Esophagus muscularis mucosa (tissue), 4 donors: ENCODE data around the gene CIT. TPM values are rescaled to one million over a fixed set of nuclear protein-coding genes. Genes with fewer than 3 reads are reported as not detected.

Source experiments
- DNase-seq: peaks from one replicate; pipeline ENCODE4 v3.0.0-alpha.2; 2017; ENCODE audit errors: extremely low spot score
- H3K27ac ChIP-seq, 4 donors: fragments of 200-600 bp; sonication (generic); replicated peaks in 1 of 4; 1 replicate in 3 of 4; 2 replicates in 1 of 4; pipeline ENCODE4 v1.5.1; 2016 to 2019; ENCODE audit warnings: mild to moderate bottlenecking in 1 of 4
- H3K27me3 ChIP-seq, 4 donors: fragments of 200-600 bp; sonication (generic); one replicate each; pipeline versions ENCODE4 v1.5.1 to v1.6.0; 2016 to 2019
- H3K36me3 ChIP-seq, 4 donors: fragments of 200-600 bp; sonication (generic); one replicate each; pipeline ENCODE4 v1.5.1; 2016 to 2019
- H3K4me1 ChIP-seq, 4 donors: fragments of 200-600 bp; sonication (generic); one replicate each; pipeline ENCODE4 v1.5.1; 2016 to 2019
- H3K4me3 ChIP-seq, 4 donors: fragments of 200-600 bp; sonication (generic); 1 replicate in 2 of 4; 2 replicates in 2 of 4; pipeline ENCODE4 v1.5.1; 2016 to 2019; ENCODE audit warnings: mild to moderate bottlenecking in 4 of 4, moderate library complexity in 1 of 4
- H3K9me3 ChIP-seq, 4 donors: fragments of 200-600 bp; sonication (generic); 1 replicate in 3 of 4; 2 replicates in 1 of 4; pipeline ENCODE4 v1.5.1; 2016 to 2019
- CTCF ChIP-seq, 3 experiments: fragments of 200-600 bp in 2 of 3; fragments of 450-650 bp in 1 of 3; sonication (generic) in 2 of 3; IDR thresholded peaks; one replicate each; pipeline ENCODE4 v1.5.1; 2017 to 2019; ENCODE audit warnings: antibody characterized with exemption in 3 of 3, mild to moderate bottlenecking in 2 of 3, moderate library complexity in 1 of 3
- EP300 ChIP-seq: sonication (generic); formaldehyde crosslinking; IDR thresholded peaks from one replicate; pipeline ENCODE4 v1.6.1; 2017; ENCODE audit warnings: antibody characterized with exemption
- POLR2A ChIP-seq: fragments of 450-650 bp; IDR thresholded peaks from one replicate; pipeline ENCODE4 v1.6.1; 2017; ENCODE audit warnings: antibody characterized with exemption, moderate library complexity, mild to moderate bottlenecking, low read depth
- POLR2AphosphoS5 ChIP-seq, 2 donors: sonication (generic); formaldehyde crosslinking; IDR thresholded peaks; one replicate each; pipeline ENCODE4 v1.6.1; 2017; ENCODE audit warnings: antibody characterized with exemption in 2 of 2
- WGBS: methylation state at CpG from one replicate; pipeline ENCODE4 v1.1.5; 2018; 5-methylcytosine and 5-hydroxymethylcytosine counted together
- intact Hi-C: fragments of 100-400 bp; cut with DNase I; formaldehyde crosslinking; loops from one replicate; pipeline ENCODE4 v1.15.1; 2023
- total RNA-seq, 4 donors: library from RNA; depleted of rRNA; stranded (reverse); fragments of >200 nt; gene quantifications; one replicate each; pipeline versions ENCODE4 v1.1.0 to v1.2.1, GENCODE V29; 2016

Gene CIT
- total RNA-seq, 4 donors from 2014 or later: 5.1 to 14.8 (median 5.8) TPM

- 89% methylated on average over 6 of the region's 6 CpGs for WGBS
- no peak for DNase-seq
- no peak overlapping the region for H3K4me3 ChIP-seq
- no peak for TF ChIP-seq POLR2AphosphoS5 (IDR thresholded peaks at IDR 0.05)
- no peak for TF ChIP-seq CTCF (IDR thresholded peaks at IDR 0.05)
- no peak for TF ChIP-seq POLR2A
- TF ChIP-seq EP300: no peak
- no peaks in the 10 kb centered on the region for H3K9me3 ChIP-seq
- H3K36me3 ChIP-seq: peaks cover 33 to 47% (median 38%) of the 10 kb centered on the region in 4 donors
- no peak overlapping the region for H3K27ac ChIP-seq
- no peaks in the 10 kb centered on the region for H3K27me3 ChIP-seq
- peaks cover 2 to 24% (median 7%) of the 10 kb centered on the region in 4 donors for H3K4me1 ChIP-seq
- intact Hi-C loops: no loop called here
Observed at GRCh38 chr12:119683413-119683812, 193.7 kb downstream of the CIT start.

- H3K36me3 ChIP-seq: peaks cover 40 to 53% (median 45%) of the 10 kb centered on the region in 4 donors
- no peaks in the 10 kb centered on the region for H3K27me3 ChIP-seq
- H3K4me1 ChIP-seq: peaks cover 4 to 24% (median 7%) of the 10 kb centered on the region in 4 donors
- WGBS: 66% methylated on average over 3 of the region's 3 CpGs
- no peak for DNase-seq
- no peak overlapping the region for H3K27ac ChIP-seq
- intact Hi-C loops: no loop called here
- no peak overlapping the region for H3K4me3 ChIP-seq
- TF ChIP-seq POLR2A (no peak), POLR2AphosphoS5 (IDR thresholded peaks at IDR 0.05) (no peak), EP300 (no peak), CTCF (IDR thresholded peaks at IDR 0.05) (no peak)
- no peaks in the 10 kb centered on the region for H3K9me3 ChIP-seq
Observed at GRCh38 chr12:119682639-119683252, 194.4 kb downstream of the CIT start.

- Histone ChIP-seq H3K4me1 (peaks cover 4 to 24% (median 7%) of the 10 kb centered on the region in 4 donors), H3K9me3 (no peaks in the 10 kb centered on the region), H3K27ac (no peak overlapping the region), H3K4me3 (no peak overlapping the region), H3K27me3 (no peaks in the 10 kb centered on the region), H3K36me3 (peaks cover 48 to 58% (median 52%) of the 10 kb centered on the region in 4 donors)
- WGBS: 87% methylated on average over 8 of the region's 9 CpGs
- no peak for DNase-seq
- intact Hi-C loops: no loop called here
- TF ChIP-seq CTCF (IDR thresholded peaks at IDR 0.05) (no peak), POLR2A (no peak), POLR2AphosphoS5 (IDR thresholded peaks at IDR 0.05) (no peak), EP300 (no peak)
Observed at GRCh38 chr12:119681728-119682638, 195.1 kb downstream of the CIT start.

GRCh38 chr12:119681111-119681510 lies 196.0 kb downstream of the CIT start:
- Histone ChIP-seq H3K9me3 (no peaks in the 10 kb centered on the region), H3K4me3 (no peak overlapping the region), H3K27me3 (no peaks in the 10 kb centered on the region), H3K4me1 (peaks cover 4 to 18% (median 7%) of the 10 kb centered on the region in 4 donors), H3K27ac (no peak overlapping the region), H3K36me3 (peaks cover 54 to 62% (median 60%) of the 10 kb centered on the region in 4 donors)
- WGBS: 93% methylated on average over 8 of the region's 8 CpGs
- intact Hi-C loops: no loop called here
- TF ChIP-seq POLR2A: no peak
- no peak for TF ChIP-seq POLR2AphosphoS5 (IDR thresholded peaks at IDR 0.05)
- TF ChIP-seq CTCF (IDR thresholded peaks at IDR 0.05): no peak
- no peak for TF ChIP-seq EP300
- no peak for DNase-seq
